Suppressor macrophage treated with lipopolysaccharide for 1 hour (primary cell): ENCODE results near the gene CAPN2.
"Not testable (repeated sequence)": the region's sequence is repeated elsewhere in the genome, so short reads cannot be mapped to it uniquely, and the experiment has no call there.

ENCODE experiments used
- DNase-seq, 3 donors: peaks; one replicate each; pipeline ENCODE4 v3.0.0-alpha.2; 2020 to 2022

CAPN2 gene

GRCh38 chr1:223739366-223740037 lies 27.2 kb downstream of the CAPN2 start:
- no peak for DNase-seq

- DNase-seq, result not testable (repeated sequence)
Observed at GRCh38 chr1:223740038-223740736, 27.8 kb downstream of the CAPN2 start.

- no peak for DNase-seq
Observed at GRCh38 chr1:223741861-223742260, 29.5 kb downstream of the CAPN2 start.

- no peak for DNase-seq
Observed at GRCh38 chr1:223742856-223743517, 30.6 kb downstream of the CAPN2 start.

- no peak for DNase-seq
Observed at GRCh38 chr1:223745731-223746130, 33.4 kb downstream of the CAPN2 start.

- DNase-seq, result no peak
Observed at GRCh38 chr1:223747838-223748335, 35.5 kb downstream of the CAPN2 start.

GRCh38 chr1:223748405-223748772 lies 36.0 kb downstream of the CAPN2 start:
- DNase-seq, result peak in 1 of 3 donors; percentile 64

- DNase-seq, result peak; percentile 72 to 85 (median 80)
Observed at GRCh38 chr1:223748773-223749733, 36.7 kb downstream of the CAPN2 start.

- no peak for DNase-seq
Observed at GRCh38 chr1:223750730-223751570, 38.6 kb downstream of the CAPN2 start.

GRCh38 chr1:223751696-223752095 lies 39.4 kb downstream of the CAPN2 start:
- DNase-seq, result no peak

GRCh38 chr1:223752721-223753515 lies 40.6 kb downstream of the CAPN2 start:
- DNase-seq, result no peak

GRCh38 chr1:223754681-223755431 lies 42.5 kb downstream of the CAPN2 start:
- DNase-seq, result no peak

- DNase-seq, result no peak
Observed at GRCh38 chr1:223755432-223755792, 43.1 kb downstream of the CAPN2 start.

GRCh38 chr1:223755992-223756775 lies 43.8 kb downstream of the CAPN2 start:
- no peak for DNase-seq

- no peak for DNase-seq
Observed at GRCh38 chr1:223756806-223757700, 44.7 kb downstream of the CAPN2 start.

- DNase-seq, result no peak
Observed at GRCh38 chr1:223758734-223759133, 46.4 kb downstream of the CAPN2 start.

- no peak for DNase-seq
Observed at GRCh38 chr1:223759273-223759672, 46.9 kb downstream of the CAPN2 start.

GRCh38 chr1:223760833-223761232 lies 48.5 kb downstream of the CAPN2 start:
- no peak for DNase-seq
